Sigmoid colon (tissue), 7 donors: ENCODE measurements around the gene FANCE. TPM values are rescaled to one million over a fixed set of nuclear protein-coding genes. Genes with fewer than 3 reads are reported as not detected.
A peak's percentile ranks its signal among the peaks of the same experiment; 100 is the strongest.

Experiments
- DNase-seq: peaks from one replicate; pipeline ENCODE4 v3.0.0-alpha.2; 2019
- H3K27ac ChIP-seq, 4 donors: fragments of 200-600 bp; sonication (generic); one replicate each; pipeline ENCODE4 v1.5.1; 2016 to 2019; ENCODE audit warnings: mild to moderate bottlenecking in 1 of 4
- H3K27me3 ChIP-seq, 3 donors: fragments of 200-600 bp; sonication (generic); one replicate each; pipeline ENCODE4 v1.5.1; 2019; ENCODE audit warnings: mild to moderate bottlenecking in 1 of 3
- H3K36me3 ChIP-seq, 4 donors: fragments of 200-600 bp; sonication (generic); one replicate each; pipeline ENCODE4 v1.5.1; 2016 to 2019
- H3K4me1 ChIP-seq, 4 donors: fragments of 200-600 bp; sonication (generic); one replicate each; pipeline ENCODE4 v1.5.1; 2017 to 2019
- H3K4me3 ChIP-seq, 4 donors: fragments of 200-600 bp; sonication (generic); one replicate each; pipeline ENCODE4 v1.5.1; 2017 to 2019; ENCODE audit warnings: mild to moderate bottlenecking in 2 of 4, moderate library complexity in 1 of 4
- H3K9me3 ChIP-seq, 4 donors: fragments of 200-600 bp in 3 of 4; sonication (generic) in 3 of 4; one replicate each; pipeline versions ENCODE4 v1.5.1 to v1.6.1; 2013 to 2019
- EP300 ChIP-seq, 4 donors: sonication (generic); formaldehyde crosslinking; IDR thresholded peaks; one replicate each; pipeline ENCODE4 v1.6.1; 2017; ENCODE audit warnings: antibody characterized with exemption in 4 of 4
- POLR2A ChIP-seq, 2 donors: fragments of 450-650 bp; IDR thresholded peaks; one replicate each; pipeline ENCODE4 v1.6.1; 2016; ENCODE audit warnings: antibody characterized with exemption in 2 of 2, mild to moderate bottlenecking in 2 of 2, moderate library complexity in 2 of 2
- POLR2AphosphoS5 ChIP-seq, 4 donors: sonication (generic); formaldehyde crosslinking; IDR thresholded peaks; one replicate each; pipeline ENCODE4 v1.6.1; 2017; ENCODE audit warnings: antibody characterized with exemption in 4 of 4
- WGBS, 2 donors: extraction: QIAGEN DNeasy Blood & Tissue Kit; methylation state at CpG; one replicate each; pipeline ENCODE4 v1.1.7; 2013; 5-methylcytosine and 5-hydroxymethylcytosine counted together
- intact Hi-C: fragments of 100-400 bp; cut with DNase I; formaldehyde crosslinking; loops from one replicate; pipeline ENCODE4 v1.15.1; 2023
- polyA plus RNA-seq, 3 donors: library from polyadenylated mRNA; stranded (reverse); fragments of 200-250 nt; gene quantifications; one replicate each; pipeline ENCODE4 v1.2.3, GENCODE V29; 2013
- total RNA-seq, 4 donors: library from RNA; depleted of rRNA; stranded (reverse); fragments of >200 nt; gene quantifications; one replicate each; pipeline ENCODE4 v1.1.0, GENCODE V29; 2016
- TF ChIP-seq, protein P1 (sequence below), 4 experiments: fragments of 450-650 bp in 3 of 4; fragments of 200-600 bp in 1 of 4; IDR thresholded peaks; one replicate each; pipeline ENCODE4 v1.5.1; 2016 to 2019; ENCODE audit warnings: antibody characterized with exemption in 4 of 4, mild to moderate bottlenecking in 3 of 4, moderate library complexity in 2 of 4
- donor health status: healthy with polysubstance abuse.
- donor health status: Bipolar disorder and iron deficiency.
- donor health status: healthy.

The FANCE gene
- total and polyA plus RNA-seq, 7 donors: 2.4 to 5.2 (median 3.6) TPM

DNA sequence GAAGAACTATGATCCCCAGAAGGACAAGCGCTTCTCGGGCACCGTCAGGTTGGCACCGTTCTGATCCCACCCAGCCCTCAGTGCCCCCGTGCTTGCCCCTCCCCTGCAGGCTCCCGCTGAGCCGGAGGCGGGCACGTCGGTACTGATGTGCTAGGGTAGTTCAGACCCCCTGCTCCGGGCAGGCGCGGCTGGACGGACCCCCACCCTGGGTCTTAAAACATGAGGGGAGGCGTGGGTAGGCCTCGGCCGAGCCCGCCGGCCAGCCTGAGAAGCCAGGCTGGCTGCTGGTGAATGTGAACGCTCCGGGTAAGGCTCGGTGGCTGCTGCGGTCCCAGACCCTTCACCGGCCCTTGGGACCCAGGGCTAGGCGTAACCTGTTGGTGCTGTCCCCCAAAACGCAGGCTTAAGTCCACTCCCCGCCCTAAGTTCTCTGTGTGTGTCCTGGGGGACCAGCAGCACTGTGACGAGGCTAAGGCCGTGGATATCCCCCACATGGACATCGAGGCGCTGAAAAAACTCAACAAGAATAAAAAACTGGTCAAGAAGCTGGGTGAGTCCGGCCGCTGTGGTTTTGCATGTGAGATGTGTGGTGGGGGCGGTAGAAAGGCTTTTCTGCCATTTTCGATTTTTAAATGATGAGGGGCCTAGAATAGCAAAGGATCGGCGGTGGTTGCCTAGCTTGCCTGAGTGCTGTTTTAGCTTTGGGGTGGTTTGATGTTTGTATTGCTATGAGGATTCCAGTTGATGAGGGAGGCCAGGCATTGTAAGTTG lies 17.0 kb downstream of the FANCE start:
- H3K27ac ChIP-seq: peak overlapping the region; percentile 81 to 93 (median 92)
- no peak for DNase-seq
- peaks cover 6 to 47% (median 24%) of the 10 kb centered on the region in 4 donors for H3K36me3 ChIP-seq
- H3K4me3 ChIP-seq: peak overlapping the region; percentile 52 to 81 (median 66)
- 1 to 3% methylated on average over 37 of the region's 37 CpGs for WGBS, 2 donors
- H3K4me1 ChIP-seq: peaks cover 0 to 46% (median 44%) of the 10 kb centered on the region in 4 donors
- H3K9me3 ChIP-seq: no peaks in the 10 kb centered on the region
- TF ChIP-seq POLR2AphosphoS5 (IDR thresholded peaks at IDR 0.05): peak in 1 of 4 donors; percentile 59
- TF ChIP-seq, protein P1, sequence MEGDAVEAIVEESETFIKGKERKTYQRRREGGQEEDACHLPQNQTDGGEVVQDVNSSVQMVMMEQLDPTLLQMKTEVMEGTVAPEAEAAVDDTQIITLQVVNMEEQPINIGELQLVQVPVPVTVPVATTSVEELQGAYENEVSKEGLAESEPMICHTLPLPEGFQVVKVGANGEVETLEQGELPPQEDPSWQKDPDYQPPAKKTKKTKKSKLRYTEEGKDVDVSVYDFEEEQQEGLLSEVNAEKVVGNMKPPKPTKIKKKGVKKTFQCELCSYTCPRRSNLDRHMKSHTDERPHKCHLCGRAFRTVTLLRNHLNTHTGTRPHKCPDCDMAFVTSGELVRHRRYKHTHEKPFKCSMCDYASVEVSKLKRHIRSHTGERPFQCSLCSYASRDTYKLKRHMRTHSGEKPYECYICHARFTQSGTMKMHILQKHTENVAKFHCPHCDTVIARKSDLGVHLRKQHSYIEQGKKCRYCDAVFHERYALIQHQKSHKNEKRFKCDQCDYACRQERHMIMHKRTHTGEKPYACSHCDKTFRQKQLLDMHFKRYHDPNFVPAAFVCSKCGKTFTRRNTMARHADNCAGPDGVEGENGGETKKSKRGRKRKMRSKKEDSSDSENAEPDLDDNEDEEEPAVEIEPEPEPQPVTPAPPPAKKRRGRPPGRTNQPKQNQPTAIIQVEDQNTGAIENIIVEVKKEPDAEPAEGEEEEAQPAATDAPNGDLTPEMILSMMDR (IDR thresholded peaks at IDR 0.05): no peak
- intact Hi-C loops: loop anchor here (1.0 to 2.0 kb wide), 3 partner anchors 16 to 126 kb away; partner anchors contain the start of gene FANCE
- no peaks in the 10 kb centered on the region for H3K27me3 ChIP-seq

DNA sequence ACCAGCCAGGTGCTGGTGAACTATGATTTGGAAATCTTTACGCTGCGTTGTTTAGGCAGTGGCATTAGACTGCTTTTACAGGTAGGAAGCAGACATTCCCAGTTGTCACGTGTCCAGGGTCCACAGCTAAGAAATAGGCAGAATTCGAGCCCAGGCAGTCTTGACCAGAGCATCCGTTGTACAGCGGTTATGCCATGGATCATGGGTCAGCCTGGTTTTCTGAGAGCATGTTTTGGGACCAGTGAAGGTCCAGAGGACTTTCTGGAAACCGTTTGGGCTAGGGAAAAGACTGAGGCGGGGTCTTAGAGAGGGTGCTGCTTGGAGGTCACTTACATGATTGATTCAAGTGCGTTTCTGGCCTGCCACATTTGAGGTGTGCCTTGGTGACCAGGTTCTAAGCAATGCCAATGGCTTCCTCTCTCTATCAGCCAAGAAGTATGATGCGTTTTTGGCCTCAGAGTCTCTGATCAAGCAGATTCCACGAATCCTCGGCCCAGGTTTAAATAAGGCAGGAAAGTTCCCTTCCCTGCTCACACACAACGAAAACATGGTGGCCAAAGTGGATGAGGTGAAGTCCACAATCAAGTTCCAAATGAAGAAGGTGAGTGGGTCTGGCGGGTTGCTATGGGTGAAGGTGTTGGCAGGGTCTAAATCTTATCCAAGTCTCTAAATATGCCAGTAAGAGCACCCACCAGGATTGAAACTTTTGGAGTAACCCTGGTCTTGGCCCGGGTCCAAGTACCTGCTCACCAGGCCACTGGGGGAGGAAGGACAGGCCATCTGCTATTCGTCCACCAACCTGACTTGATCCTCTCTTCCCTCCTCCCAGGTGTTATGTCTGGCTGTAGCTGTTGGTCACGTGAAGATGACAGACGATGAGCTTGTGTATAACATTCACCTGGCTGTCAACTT lies 17.9 kb downstream of the FANCE start:
- H3K4me3 ChIP-seq: peak overlapping the region; percentile 52 to 81 (median 66)
- peaks cover 14 to 55% (median 31%) of the 10 kb centered on the region in 4 donors for H3K36me3 ChIP-seq
- WGBS, 2 donors: 17 to 42% methylated on average over 18 of the region's 18 CpGs
- H3K27me3 ChIP-seq: no peaks in the 10 kb centered on the region
- H3K4me1 ChIP-seq: peaks cover 0 to 46% (median 44%) of the 10 kb centered on the region in 4 donors
- TF ChIP-seq EP300 (IDR thresholded peaks at IDR 0.05): no peak
- TF ChIP-seq, protein P1 (IDR thresholded peaks at IDR 0.05): no peak
- TF ChIP-seq POLR2A (IDR thresholded peaks at IDR 0.05): no peak
- TF ChIP-seq POLR2AphosphoS5 (IDR thresholded peaks at IDR 0.05): peak; percentile 9 to 83 (median 63)
- intact Hi-C loops: loop anchor here (2.0 kb wide), 2 partner anchors 15 to 17 kb away; partner anchors contain the start of gene FANCE
- no peaks in the 10 kb centered on the region for H3K9me3 ChIP-seq
- peak overlapping the region; percentile 81 to 93 (median 92) for H3K27ac ChIP-seq
- no peak for DNase-seq

DNA sequence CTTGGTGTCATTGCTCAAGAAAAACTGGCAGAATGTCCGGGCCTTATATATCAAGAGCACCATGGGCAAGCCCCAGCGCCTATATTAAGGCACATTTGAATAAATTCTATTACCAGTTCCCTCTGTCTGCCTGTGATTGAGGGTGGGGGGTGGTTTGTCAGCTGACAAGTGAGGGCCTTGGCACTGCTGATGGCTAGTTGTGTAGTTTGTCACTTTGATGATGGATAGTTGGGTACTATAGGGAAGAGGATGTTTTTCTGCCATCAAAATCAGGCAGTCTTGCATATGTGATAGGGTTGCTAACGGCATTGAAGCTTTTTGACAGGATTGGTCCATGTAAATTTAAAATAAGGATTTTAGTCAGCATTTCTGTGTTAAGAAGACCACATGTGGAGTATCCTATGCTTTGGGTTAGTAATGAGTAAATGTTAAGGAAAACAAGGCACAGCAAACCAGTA lies 18.6 kb downstream of the FANCE start:
- Histone ChIP-seq H3K4me1 (peaks cover 0 to 46% (median 44%) of the 10 kb centered on the region in 4 donors), H3K4me3 (no peak overlapping the region), H3K27me3 (no peaks in the 10 kb centered on the region), H3K36me3 (peaks cover 14 to 62% (median 37%) of the 10 kb centered on the region in 4 donors), H3K9me3 (no peaks in the 10 kb centered on the region), H3K27ac (peak overlapping the region; percentile 81 to 93 (median 92))
- intact Hi-C loops: loop anchor here (2.0 kb wide), 1 partner anchor 14 kb away; no protein-coding TSS in a partner anchor
- TF ChIP-seq, protein P1 (IDR thresholded peaks at IDR 0.05): no peak
- no peak for TF ChIP-seq POLR2AphosphoS5 (IDR thresholded peaks at IDR 0.05)
- TF ChIP-seq EP300 (IDR thresholded peaks at IDR 0.05): no peak
- TF ChIP-seq POLR2A (IDR thresholded peaks at IDR 0.05): no peak
- DNase-seq: no peak
- 38 to 58% methylated on average over 3 of the region's 3 CpGs for WGBS, 2 donors

DNA sequence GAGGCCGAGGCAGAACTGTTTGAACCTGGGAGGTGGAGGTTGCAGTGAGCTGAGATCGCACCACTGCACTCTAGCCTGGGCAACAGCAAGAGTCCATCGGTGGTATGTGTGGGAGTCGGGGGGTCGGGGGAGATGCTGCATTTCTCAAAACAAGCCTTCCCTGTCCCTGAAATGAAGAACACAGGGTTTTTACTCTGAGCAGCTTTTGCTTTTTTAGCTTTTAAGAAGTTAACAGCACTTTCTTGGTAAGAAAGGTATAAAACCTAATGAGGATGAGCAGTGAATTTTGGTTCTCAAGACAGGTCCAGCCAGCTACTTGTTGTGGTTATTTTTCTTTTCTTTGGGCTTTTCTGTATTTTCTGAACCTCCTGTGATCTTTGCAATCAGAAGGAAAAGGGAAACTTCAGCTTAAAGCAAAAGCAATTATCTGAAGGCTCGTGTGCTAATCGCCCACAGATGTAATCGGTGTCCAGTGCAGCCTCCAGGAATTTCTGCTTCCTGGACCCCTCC lies 19.8 kb downstream of the FANCE start:
- 53 to 64% methylated on average over 8 of the region's 8 CpGs for WGBS, 2 donors
- Histone ChIP-seq H3K4me1 (peaks cover 0 to 46% (median 44%) of the 10 kb centered on the region in 4 donors), H3K27me3 (no peaks in the 10 kb centered on the region), H3K36me3 (peaks cover 14 to 74% (median 46%) of the 10 kb centered on the region in 4 donors), H3K4me3 (no peak overlapping the region), H3K9me3 (no peaks in the 10 kb centered on the region), H3K27ac (peak overlapping the region; percentile 81 to 93 (median 92))
- DNase-seq: no peak
- TF ChIP-seq POLR2AphosphoS5 (IDR thresholded peaks at IDR 0.05): no peak
- no peak for TF ChIP-seq POLR2A (IDR thresholded peaks at IDR 0.05)
- TF ChIP-seq, protein P1 (IDR thresholded peaks at IDR 0.05): no peak
- no peak for TF ChIP-seq EP300 (IDR thresholded peaks at IDR 0.05)
- intact Hi-C loops: loop anchor here (2.0 kb wide), 1 partner anchor 13 kb away; no protein-coding TSS in a partner anchor
